Stimulated activated CD8-positive, alpha-beta memory T cell treated with anti-CD3 and anti-CD28 coated beads, Interleukin-4, amount 100 ng/mL, for 48 hours (primary cell): ENCODE results near the gene DARS1.
A peak's percentile ranks its signal among the peaks of the same experiment; 100 is the strongest.

ENCODE experiments used
- DNase-seq: peaks from one replicate; pipeline ENCODE4 v3.0.0-alpha.2; 2020

DARS1 gene

DNA sequence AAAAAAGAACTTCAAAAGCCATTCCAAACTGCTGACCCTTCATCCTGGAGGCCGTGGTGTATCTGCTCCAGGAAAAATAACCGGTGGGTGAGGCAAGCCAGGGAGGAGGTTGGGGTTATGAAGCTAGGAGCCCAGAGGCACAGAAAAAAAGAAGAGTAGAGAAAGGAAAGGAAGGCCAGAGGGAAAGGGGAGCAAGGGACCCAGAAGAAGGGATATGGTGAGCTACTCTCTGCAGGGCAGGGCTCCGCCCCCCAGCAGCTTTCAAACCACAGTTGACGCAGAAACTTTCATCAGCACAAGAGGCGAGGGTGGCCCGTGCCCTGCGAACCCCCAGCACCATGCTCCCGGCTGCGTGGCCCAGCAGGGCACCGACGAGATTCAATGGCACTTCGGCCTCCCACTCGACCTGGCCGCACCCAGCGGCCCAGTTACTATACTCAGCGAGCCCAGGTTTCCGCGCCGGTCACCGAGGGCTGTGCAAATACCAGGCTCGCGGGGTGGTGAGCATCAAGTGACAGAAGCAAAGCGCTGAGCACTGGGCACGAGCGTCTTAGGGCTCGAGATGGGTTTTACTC, 109.8 kb downstream of the DARS1 start:
- peak; percentile 85 for DNase-seq

DNA sequence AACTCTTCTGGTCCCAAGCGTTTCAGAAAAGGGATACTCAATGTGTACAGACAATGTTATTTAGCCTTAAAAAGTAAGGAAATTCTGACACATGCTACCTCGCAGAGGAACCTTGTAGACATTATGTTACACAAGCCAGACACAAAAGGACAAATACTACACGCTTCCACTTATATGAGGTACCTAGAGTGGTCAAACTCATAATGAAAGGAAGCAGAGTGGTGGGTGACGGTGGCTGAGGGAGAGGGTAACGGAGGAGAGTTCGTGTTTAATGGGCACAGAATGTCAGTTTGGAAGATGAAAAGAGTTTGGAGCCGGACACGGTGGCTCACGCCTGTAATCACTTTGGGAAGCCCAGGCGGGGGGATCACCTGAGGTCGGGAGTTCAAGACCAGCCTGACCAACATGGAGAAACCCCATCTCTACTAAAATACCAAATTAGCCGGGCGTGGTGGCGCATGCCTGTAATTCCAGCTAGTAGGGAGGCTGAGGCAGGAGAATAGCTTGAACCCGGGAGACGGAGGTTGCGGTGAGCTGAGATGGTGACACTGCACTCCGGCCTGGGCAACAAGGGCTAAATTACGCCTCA, 110.6 kb downstream of the DARS1 start:
- peak; percentile 38 for DNase-seq

DNA sequence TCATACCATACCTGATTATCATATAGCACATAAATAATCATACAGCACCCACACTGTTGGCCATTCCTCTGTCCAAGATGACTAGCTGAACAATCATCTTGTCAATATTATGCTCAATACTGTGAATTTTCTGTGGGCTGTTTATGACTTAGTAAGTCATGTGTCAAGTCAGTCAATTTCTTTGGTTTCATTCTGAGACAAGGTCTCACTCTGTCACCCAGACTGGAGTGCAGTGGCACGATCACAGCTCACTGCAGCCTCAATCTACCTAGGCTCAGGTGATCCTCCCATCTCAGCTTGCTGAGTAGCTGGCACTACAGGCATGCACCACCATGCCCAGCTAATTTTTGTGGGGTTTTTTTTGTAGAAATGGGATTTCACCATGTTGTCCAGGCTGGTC, 114.9 kb downstream of the DARS1 start:
- peak; percentile 40 for DNase-seq

DNA sequence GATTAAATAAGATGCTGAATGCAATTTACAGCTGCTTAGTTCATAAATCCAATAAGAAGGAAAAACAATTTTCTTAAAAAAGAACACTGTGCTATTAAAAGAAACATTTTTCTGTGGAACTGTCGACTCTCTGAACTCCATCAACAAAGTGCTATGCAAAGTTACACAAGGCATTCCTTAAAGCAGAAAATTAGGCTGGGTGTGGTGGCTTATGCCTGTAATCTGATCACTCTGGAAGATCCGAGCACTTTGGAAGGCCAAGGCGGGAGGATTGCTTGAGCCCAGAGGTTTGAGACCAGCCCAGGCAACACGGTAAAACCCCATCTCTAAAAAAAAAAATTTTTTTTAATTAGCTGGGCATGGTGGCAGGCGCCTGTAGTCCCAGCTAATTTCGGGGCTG, 122.2 kb downstream of the DARS1 start:
- DNase-seq: no peak

DNA sequence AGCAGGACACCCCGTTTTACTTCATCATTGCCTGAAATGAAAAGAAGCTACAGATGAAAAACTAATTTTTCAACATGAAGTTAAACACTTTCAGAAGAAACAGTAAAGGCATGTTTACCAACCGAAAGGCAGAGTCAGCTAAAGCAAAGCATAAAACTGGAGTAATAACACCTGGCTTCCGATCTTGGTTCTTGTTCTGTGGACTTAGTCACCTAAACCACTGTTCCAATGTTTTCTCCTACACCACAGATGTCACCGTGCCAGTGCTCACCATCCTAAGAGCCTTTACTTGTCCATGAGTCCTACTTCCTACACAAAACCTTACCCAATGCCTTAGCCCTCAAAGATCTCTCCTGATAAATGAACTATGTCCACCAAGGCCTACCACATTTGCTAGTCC, 122.7 kb downstream of the DARS1 start:
- DNase-seq: no peak
